NCI-H446 (cell line): Measurements from ENCODE around the gene ATP2B1.

Experiments used
- DNase-seq, 2 experiments: peaks; one replicate each; lab custom pipeline; 2025; lab: John Stamatoyannopoulos, UW

The ATP2B1 gene

DNA sequence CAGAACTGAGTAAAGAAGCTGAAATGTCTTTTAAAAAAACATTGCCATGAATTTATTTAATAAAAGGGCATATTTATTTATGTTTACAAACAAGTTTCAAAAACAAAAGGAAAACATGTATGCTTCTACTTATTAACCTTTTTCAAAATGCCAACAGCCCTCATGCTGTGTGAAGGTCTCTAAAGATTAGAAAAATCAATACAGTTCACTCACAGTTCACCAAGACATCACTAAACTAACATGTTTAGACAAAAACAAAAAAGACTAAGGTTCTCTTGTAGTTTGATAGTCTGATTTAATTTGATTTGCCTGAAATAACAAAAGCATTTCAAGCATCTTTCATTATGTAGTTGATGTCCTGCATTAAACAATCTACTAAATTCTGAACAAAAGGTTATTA, 118.9 kb downstream of the ATP2B1 start:
- no peak for DNase-seq

DNA sequence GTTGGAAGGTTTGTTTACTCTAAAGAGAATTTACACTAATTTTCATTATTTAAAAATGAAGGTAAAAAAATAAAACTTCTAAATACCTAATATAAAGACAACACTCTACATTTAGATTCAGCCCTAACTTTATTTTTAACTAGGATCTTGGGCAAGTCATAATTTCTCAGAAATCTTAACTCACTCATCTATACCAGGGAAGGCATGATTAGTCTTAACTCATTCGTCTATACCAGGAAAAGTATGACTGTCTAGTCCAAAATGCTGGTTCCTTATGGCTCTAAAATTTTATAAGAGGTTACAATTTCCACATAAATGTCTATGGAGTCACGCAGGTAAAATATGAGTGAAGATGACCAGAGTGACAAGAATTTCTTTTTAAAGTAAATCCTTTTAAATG, 130.1 kb downstream of the ATP2B1 start:
- DNase-seq = no peak

DNA sequence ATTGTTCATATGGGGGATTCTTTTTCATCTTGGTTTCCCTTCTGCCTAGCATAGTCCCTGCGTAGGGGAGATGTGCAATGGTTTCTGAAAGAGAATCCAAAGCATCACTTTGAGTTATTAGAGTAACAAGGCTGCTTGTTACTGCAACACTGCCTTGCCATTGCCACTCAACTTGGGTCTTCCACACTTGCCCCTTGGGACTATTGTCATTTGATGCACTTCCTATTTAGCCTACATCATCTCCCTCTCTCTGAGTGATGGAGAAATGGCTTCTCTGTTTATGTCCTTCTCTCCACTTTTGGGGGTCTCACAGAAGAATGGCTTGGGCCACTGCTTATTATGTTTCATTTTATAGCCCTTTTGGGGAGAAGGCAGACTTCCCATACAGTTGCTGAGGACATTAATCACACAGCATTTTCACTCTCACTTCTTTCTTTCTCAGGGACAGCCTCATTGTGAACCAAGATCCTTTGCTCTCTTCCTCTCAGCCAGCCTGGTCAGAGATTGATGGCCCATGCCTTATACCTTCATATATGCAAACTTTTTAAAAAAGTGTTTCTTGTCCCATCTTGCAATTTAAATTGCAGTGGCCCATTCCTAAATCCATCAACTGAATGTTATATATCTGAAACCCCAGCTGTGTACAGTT, 131.9 kb downstream of the ATP2B1 start:
- DNase-seq = no peak

GRCh38 chr12:89575374-89575773, 133.3 kb downstream of the ATP2B1 start:
- no peak for DNase-seq

DNA sequence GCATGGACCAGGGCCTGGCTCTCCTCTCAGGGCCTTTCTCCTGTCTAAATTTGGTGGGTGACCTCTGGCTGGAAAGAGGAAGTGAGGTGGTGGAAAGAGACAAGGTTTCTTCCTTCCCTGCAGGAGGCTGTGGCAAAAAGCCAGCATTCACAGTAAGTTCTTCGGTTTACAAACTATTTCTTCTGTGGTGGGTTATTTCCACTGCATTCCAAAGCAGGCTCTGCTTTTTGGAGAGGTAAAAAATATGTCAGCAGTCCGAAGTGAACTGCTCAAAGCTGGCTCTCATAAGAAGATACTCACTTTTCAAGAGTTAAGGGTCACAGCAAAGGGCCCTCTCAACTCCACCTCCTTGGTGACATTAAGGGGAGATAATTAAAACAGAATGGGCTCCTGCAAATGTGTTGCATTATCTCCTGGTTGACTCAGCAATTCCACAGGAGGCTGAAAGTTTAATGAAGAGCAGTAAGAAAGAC, 133.9 kb downstream of the ATP2B1 start:
- DNase-seq = no peak

GRCh38 chr12:89573051-89573810, 135.4 kb downstream of the ATP2B1 start:
- DNase-seq = no peak

DNA sequence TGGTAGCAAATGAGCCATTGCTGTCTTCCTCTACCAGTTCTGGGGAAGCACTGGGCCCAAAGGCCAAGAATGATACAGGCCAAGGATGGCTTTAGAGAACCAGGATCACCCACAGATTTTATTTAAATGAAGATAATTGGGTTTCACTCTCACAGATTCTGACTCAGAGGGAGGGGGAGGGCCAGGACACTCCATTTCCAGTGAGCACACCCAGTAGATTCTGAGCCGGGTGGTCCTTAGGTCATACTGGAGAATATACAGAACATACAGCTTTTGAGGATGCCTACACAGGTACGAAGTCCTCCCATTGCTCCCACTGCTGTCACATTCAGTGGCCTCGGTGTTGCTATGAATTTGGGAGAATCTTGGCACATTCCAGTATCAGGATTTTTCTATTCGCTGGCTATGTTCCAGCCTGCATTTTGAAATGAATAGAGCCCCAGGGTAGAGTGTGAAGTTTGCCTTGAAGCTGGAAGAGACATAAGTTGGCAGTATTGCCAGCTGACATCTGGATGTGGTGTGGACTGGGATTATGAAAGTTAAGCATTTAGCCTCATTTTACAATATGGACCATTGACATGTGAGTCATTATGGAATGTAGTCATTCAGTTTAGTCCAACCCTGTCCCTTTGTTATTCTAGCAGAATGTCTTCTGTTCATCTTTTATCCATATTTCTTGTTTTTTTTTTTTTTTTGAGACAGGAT, 137.0 kb downstream of the ATP2B1 start:
- peak in 1 of 2 experiments; percentile 52 for DNase-seq

GRCh38 chr12:89568484-89568883, 140.2 kb downstream of the ATP2B1 start:
- DNase-seq = no peak

DNA sequence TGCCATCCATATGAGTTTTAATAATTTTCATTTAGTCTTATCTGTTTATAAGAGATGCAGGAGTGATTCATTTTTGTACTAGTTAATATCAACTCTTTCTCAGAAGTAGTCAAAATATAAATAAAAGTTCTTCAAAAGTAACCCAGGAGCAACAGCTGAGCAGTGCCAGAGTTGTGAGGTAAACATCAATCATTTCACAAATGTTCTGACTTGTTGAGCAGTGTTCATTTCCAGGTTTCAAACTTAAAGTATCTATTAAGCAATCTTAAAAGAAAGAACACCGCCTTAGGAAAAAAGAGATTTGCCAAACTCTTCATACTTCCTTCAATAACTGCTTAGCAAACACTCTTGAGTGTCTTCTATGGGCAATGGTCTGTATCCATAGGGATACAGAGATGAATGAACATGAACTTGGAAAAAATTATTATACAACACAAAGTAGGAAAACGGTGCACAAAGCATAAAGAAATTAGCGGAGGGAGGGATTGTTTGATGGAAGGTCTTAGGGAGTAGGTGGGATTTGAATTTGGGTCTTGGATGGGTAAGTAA, 140.9 kb downstream of the ATP2B1 start:
- no peak for DNase-seq

GRCh38 chr12:89566615-89567014, 142.0 kb downstream of the ATP2B1 start:
- no peak for DNase-seq

DNA sequence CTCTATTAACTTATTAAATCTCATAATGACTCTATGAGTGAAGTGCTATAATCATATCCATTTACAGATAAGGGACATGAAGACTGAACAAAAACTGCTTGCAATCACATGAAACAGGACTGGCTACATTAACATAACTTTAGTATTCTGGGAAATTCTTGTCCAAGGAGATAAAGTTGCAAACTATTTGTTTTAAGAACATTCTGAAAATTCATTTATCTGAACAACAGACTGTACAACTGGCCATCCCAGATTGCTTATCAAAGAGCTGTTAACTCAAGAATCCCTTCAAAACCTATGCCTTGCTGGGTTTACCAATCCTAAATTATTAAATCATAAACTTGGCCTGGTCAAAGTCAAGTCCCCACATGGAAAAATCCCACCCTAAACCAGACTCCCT, 143.6 kb downstream of the ATP2B1 start:
- no peak for DNase-seq

DNA sequence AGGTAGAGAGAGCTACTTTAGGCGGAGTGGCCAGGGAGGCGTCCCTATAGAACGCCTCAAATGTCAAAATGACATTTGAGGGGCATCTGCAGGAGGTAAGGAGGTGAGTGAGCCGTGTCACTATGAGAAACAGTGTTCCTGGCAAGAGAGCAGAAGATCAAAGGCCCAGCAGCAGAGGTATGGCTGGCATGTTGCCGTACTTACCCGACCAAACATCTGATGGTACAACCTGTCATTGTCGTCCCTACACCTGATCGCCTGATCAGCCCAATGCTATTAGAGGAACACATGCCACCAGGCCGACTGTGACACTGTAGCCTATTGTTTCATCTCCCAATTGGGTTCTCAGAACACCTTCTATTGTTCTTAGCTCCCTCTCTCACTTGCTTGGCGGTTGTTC, 148.9 kb downstream of the ATP2B1 start:
- no peak for DNase-seq

GRCh38 chr12:89556976-89557375, 151.7 kb downstream of the ATP2B1 start:
- DNase-seq = no peak

DNA sequence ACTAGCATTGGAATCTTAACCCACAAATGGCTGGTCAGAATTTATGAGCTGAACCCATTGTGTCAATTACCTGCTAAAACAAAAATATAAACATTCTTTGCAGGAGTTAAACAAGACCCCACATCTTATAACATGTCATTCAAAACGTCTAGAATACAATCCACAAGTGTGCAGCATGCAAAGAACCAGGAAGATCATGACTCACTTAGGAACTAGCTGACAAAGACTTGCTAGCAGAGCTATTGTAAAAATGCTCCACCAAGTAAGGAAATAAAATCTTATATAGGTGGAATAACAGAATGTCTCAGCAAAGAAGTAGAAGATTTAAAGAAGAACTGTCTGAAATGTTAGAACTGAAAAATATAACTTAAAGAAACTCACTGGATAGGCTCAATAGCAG, 156.3 kb downstream of the ATP2B1 start:
- DNase-seq = no peak

- no peak for DNase-seq
Observed at GRCh38 chr12:89551747-89552146, 156.9 kb downstream of the ATP2B1 start.

DNA sequence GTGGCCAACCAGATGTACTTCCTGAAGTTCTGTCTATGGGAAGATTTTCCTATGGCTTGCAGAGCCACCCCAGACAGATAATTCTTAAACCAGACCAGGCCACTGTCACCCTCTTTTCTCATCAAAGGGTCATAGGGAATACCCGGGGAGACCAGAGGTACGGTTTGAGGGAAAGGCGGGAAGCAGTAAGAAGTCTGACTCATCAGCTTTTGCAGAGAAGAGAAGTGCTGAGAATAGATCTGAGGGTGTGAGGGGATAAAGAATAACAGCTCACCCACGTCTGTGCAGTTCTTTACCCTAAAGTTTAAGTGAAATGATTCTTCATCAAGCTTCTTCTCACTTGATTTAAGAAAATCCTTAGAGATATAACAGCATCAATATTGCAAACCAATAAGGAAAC, 161.5 kb downstream of the ATP2B1 start:
- DNase-seq = no peak

DNA sequence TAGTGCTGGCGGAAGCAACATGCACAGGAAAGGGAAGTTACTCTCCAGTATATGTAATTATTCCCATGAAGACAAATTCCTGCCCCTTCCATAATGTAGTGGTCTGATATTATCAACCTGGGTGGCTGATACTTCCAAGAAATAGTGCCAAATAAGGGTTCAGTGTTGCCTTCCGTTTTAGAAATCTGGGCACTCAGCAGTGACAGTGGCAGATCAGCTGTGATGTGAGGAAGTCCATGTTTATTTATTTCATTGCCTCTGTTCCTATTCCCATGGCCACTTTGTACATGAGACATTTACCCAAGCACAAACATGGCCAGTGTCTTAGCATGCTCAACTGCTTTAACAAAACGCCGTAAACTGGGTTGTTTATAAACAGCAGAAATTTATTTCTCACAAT, 162.5 kb downstream of the ATP2B1 start:
- no peak for DNase-seq

DNA sequence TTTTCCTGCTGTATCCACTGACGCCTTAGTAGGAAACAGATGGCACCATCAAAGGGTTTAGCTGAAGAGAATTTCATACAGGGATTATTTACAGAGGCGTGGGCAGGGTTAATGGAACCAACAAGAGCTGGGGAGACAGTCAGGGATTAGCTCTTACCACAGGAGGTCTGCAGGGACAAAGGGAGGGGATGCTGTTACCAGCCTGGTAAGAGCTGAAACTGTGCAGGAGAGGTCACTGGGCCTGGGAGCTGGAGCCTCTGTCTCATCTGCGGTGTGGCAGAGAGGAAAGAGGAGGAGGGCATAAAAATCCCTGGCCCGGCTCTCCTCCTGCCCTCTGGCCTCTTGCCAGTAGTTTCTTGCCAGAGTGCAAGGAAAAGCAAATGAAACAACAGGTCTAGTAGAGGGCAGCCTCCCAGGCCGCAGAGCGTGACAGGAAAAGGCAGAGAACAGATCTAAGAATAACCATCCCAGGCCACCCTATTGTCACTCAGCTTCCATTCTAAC, 163.9 kb downstream of the ATP2B1 start:
- DNase-seq = peak; percentile 29 to 88

DNA sequence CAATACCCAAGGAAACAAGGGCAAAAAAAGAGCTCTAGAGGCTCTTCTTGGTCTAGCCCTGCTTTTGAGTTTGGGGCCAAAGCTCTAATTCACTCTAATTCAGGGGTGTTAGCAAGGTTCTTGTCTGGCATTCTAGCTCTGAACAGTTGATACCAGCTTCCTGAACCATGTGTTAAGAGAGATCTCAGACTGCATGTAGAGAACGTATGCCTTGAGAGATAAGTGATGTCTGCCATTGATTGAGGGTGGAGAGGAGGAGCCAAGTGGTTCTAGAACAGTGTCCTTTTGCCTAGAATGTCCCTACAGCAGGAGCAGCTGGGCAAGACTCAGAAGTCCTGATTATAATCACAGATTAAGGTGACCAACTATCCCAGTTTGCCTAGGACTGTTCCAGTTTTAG, 164.6 kb downstream of the ATP2B1 start:
- DNase-seq = no peak

- peak; percentile 79 to 85 for DNase-seq
Observed at GRCh38 chr12:89542912-89543592, 165.6 kb downstream of the ATP2B1 start.

DNA sequence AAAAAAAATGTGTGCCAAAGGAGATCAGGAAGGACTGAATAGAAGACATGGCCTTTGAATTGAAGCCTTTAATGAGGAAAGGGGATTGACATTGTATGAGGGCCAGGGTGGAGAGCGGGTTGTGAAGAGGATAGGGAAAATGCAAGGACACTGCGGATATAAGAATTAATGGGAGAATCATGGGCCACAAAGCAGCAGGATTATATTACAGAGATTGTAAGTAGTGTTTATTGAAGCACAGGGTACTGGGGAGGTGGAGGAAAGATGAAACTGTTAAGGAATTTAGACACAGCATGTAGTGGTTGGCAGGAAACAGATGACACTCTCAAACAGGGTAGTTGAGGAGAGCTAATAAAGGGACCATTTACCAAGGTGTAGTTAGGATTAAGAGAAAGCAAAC, 166.4 kb downstream of the ATP2B1 start:
- no peak for DNase-seq

GRCh38 chr12:89540586-89540985, 168.1 kb downstream of the ATP2B1 start:
- no peak for DNase-seq
